CD14-positive monocyte (primary cell): ENCODE results near the gene BORA. TPM values are rescaled to one million over a fixed set of nuclear protein-coding genes. Genes with fewer than 3 reads are reported as not detected.

ENCODE experiments used
- DNase-seq, 3 donors: peaks; one replicate each; pipeline ENCODE4 v3.0.0-alpha.2; 2011 to 2022
- H2AFZ ChIP-seq: 2 replicates; pipeline ENCODE4 v1.6.0; 2012; ENCODE audit warnings: mild to moderate bottlenecking, low read depth, low read length, inconsistent platforms; ENCODE audit not compliant: insufficient read depth, poor library complexity, severe bottlenecking
- H3K27ac ChIP-seq, 2 donors: 1 replicate in 1 of 2; 2 replicates in 1 of 2; pipeline ENCODE4 v1.5.1; 2012 to 2013; ENCODE audit warnings: low read length in 2 of 2, control low read depth in 1 of 2, inconsistent platforms in 1 of 2, low read depth in 1 of 2, mild to moderate bottlenecking in 1 of 2
- H3K27me3 ChIP-seq, 2 donors: one replicate each; pipeline versions ENCODE4 v1.6.0 to v1.6.1; 2011 to 2013; ENCODE audit warnings: low read length in 2 of 2; ENCODE audit not compliant: control insufficient read depth in 2 of 2, insufficient read depth in 2 of 2
- H3K36me3 ChIP-seq, 2 donors: replicated peaks in 1 of 2; 1 replicate in 1 of 2; 2 replicates in 1 of 2; pipeline versions ENCODE4 v1.5.1 to v1.6.1; 2012 to 2013; ENCODE audit warnings: low read length in 2 of 2, control low read depth in 1 of 2, inconsistent platforms in 1 of 2, mild to moderate bottlenecking in 1 of 2; ENCODE audit not compliant: insufficient read depth in 2 of 2, control insufficient read depth in 1 of 2
- H3K4me1 ChIP-seq, 2 donors: 1 replicate in 1 of 2; 2 replicates in 1 of 2; pipeline versions ENCODE4 v1.5.1 to v1.6.1; 2012 to 2013; ENCODE audit warnings: low read length in 2 of 2, control low read depth in 1 of 2, inconsistent platforms in 1 of 2, mild to moderate bottlenecking in 1 of 2, moderate library complexity in 1 of 2; ENCODE audit not compliant: insufficient read depth in 2 of 2, control insufficient read depth in 1 of 2
- H3K4me2 ChIP-seq: replicated peaks from 2 replicates; pipeline ENCODE3; 2012; ENCODE audit warnings: low read length, moderate library complexity, mild to moderate bottlenecking; ENCODE audit not compliant: poor library complexity, severe bottlenecking; ENCODE audit errors: extremely low read depth
- H3K4me3 ChIP-seq, 3 experiments: fragments of 200-600 bp in 1 of 3; sonication (generic) in 1 of 3; replicated peaks in 1 of 3; 1 replicate in 2 of 3; 2 replicates in 1 of 3; pipeline ENCODE4 v1.5.1; 2011 to 2013; ENCODE audit warnings: low read length in 3 of 3, mild to moderate bottlenecking in 3 of 3, control low read depth in 2 of 3, low read depth in 2 of 3, inconsistent platforms in 1 of 3, moderate library complexity in 1 of 3
- H3K79me2 ChIP-seq: 2 replicates; pipeline ENCODE4 v1.6.0; 2012; ENCODE audit warnings: mild to moderate bottlenecking, control low read depth, inconsistent platforms, low read length, moderate library complexity; ENCODE audit not compliant: insufficient read depth
- H3K9ac ChIP-seq: 2 replicates; pipeline ENCODE4 v1.6.0; 2017; ENCODE audit warnings: low read length, mild to moderate bottlenecking; ENCODE audit not compliant: insufficient read depth, poor library complexity, severe bottlenecking
- H3K9me3 ChIP-seq, 2 donors: replicated peaks in 1 of 2; 1 replicate in 1 of 2; 2 replicates in 1 of 2; pipeline versions ENCODE4 v1.5.1 to v1.6.1; 2012 to 2013; ENCODE audit warnings: low read length in 2 of 2, control low read depth in 1 of 2; ENCODE audit not compliant: control insufficient read depth in 1 of 2, insufficient read depth in 1 of 2
- H4K20me1 ChIP-seq: 2 replicates; pipeline ENCODE4 v1.6.0; 2012; ENCODE audit warnings: mild to moderate bottlenecking, low read length, control low read depth, moderate library complexity; ENCODE audit not compliant: insufficient read depth
- H3K27ac Mint-ChIP-seq, 7 donors: one replicate each; pipeline ENCODE4 v1.8.0; 2020; ENCODE audit warnings: mild to moderate bottlenecking in 7 of 7, mixed read lengths in 7 of 7, moderate library complexity in 6 of 7, inconsistent platforms in 2 of 7
- H3K27me3 Mint-ChIP-seq, 3 donors: one replicate each; pipeline ENCODE4 v1.8.0; 2021 to 2022; ENCODE audit warnings: low read depth in 3 of 3, mild to moderate bottlenecking in 3 of 3, mixed read lengths in 3 of 3, moderate library complexity in 3 of 3, inconsistent platforms in 1 of 3
- H3K36me3 Mint-ChIP-seq, 2 donors: one replicate each; pipeline ENCODE4 v1.8.0; 2020; ENCODE audit warnings: mixed read lengths in 2 of 2, inconsistent platforms in 1 of 2, mild to moderate bottlenecking in 1 of 2
- H3K4me1 Mint-ChIP-seq: one replicate; pipeline ENCODE4 v1.8.0; 2020; ENCODE audit warnings: mild to moderate bottlenecking, mixed read lengths
- H3K4me3 Mint-ChIP-seq, 2 donors: one replicate each; pipeline ENCODE4 v1.8.0; 2020; ENCODE audit warnings: mild to moderate bottlenecking in 2 of 2, mixed read lengths in 2 of 2, moderate library complexity in 1 of 2
- H3K9me3 Mint-ChIP-seq, 7 donors: one replicate each; pipeline ENCODE4 v1.8.0; 2020 to 2022; ENCODE audit warnings: mixed read lengths in 7 of 7, mild to moderate bottlenecking in 6 of 7, moderate library complexity in 6 of 7, inconsistent platforms in 2 of 7
- CTCF ChIP-seq: fragments of 200-600 bp; IDR thresholded peaks from one replicate; pipeline ENCODE4 v1.8.0; 2022; ENCODE audit warnings: antibody characterized with exemption, mild to moderate bottlenecking
- WGBS: methylation state at CpG from one replicate; pipeline ENCODE4 v1.1.5; 2013; ENCODE audit warnings: missing lambda C conversion rate; ENCODE audit not compliant: insufficient coverage; 5-methylcytosine and 5-hydroxymethylcytosine counted together
- intact Hi-C, 2 donors: fragments of 100-400 bp; cut with micrococcal nuclease; formaldehyde crosslinking; loops; one replicate each; pipeline versions ENCODE4 v1.15.0 to v1.15.1; 2023
- polyA plus RNA-seq, 3 donors: library from polyadenylated mRNA; depleted of rRNA in 1 of 3; unstranded in 2 of 3; stranded (reverse) in 1 of 3; fragments of 300-500 nt in 2 of 3; fragments of >200 nt in 1 of 3; fragmentation: Illumina TruSeq in 2 of 3; gene quantifications; 1 replicate in 2 of 3; 2 replicates in 1 of 3; pipeline ENCODE4 v1.2.3, GENCODE V29; 2012 to 2021

BORA gene
- polyA plus RNA-seq, 3 donors: 2.1 to 4.7 (median 2.9) TPM

GRCh38 chr13:72693832-72694231, 33.9 kb upstream of the BORA start:
- Histone ChIP-seq H3K4me3 (no peak overlapping the region), H4K20me1 (no peaks in the 10 kb centered on the region), H3K4me2 (no peak overlapping the region), H3K4me1 (no peaks in the 10 kb centered on the region), H3K27ac (no peak overlapping the region), H3K27me3 (no peaks in the 10 kb centered on the region), H3K79me2 (no peaks in the 10 kb centered on the region), H3K9ac (no peak overlapping the region), H2AFZ (no peak overlapping the region), H3K9me3 (peaks cover 0 to 3% of the 10 kb centered on the region in 2 donors), H3K36me3 (no peaks in the 10 kb centered on the region)
- intact Hi-C loops: no loop called here
- DNase-seq: no peak
- Mint-ChIP-seq H3K27ac (no peak overlapping the region), H3K36me3 (no peaks in the 10 kb centered on the region), H3K4me3 (no peak overlapping the region), H3K9me3 (peaks cover 0 to 9% (median 5%) of the 10 kb centered on the region in 7 donors), H3K27me3 (peaks cover 0 to 1% (median 0%) of the 10 kb centered on the region in 3 donors), H3K4me1 (no peaks in the 10 kb centered on the region)
- WGBS: no CpG with 5 or more reads among the region's 5 CpGs
- TF ChIP-seq CTCF: no peak

- no peaks in the 10 kb centered on the region for H3K36me3 ChIP-seq
- H3K9me3 ChIP-seq: peaks cover 0 to 3% of the 10 kb centered on the region in 2 donors
- H3K4me3 ChIP-seq: no peak overlapping the region
- 85% methylated on average over 8 of the region's 8 CpGs for WGBS
- H3K27me3 Mint-ChIP-seq: peaks cover 0 to 2% (median 0%) of the 10 kb centered on the region in 3 donors
- no peak for TF ChIP-seq CTCF
- H3K27ac ChIP-seq: no peak overlapping the region
- no peak overlapping the region for H2AFZ ChIP-seq
- no peak overlapping the region for H3K4me2 ChIP-seq
- no peaks in the 10 kb centered on the region for H4K20me1 ChIP-seq
- intact Hi-C loops: no loop called here
- no peaks in the 10 kb centered on the region for H3K27me3 ChIP-seq
- no peak overlapping the region for H3K9ac ChIP-seq
- H3K9me3 Mint-ChIP-seq: peaks cover 0 to 9% (median 5%) of the 10 kb centered on the region in 7 donors
- H3K4me1 ChIP-seq: no peaks in the 10 kb centered on the region
- no peak overlapping the region for H3K27ac Mint-ChIP-seq
- H3K79me2 ChIP-seq: no peaks in the 10 kb centered on the region
- no peaks in the 10 kb centered on the region for H3K4me1 Mint-ChIP-seq
- H3K4me3 Mint-ChIP-seq: no peak overlapping the region
- DNase-seq: no peak
- H3K36me3 Mint-ChIP-seq: no peaks in the 10 kb centered on the region
Observed at GRCh38 chr13:72694314-72694713, 33.4 kb upstream of the BORA start.
